NCI-H69 (cell line): ENCODE measurements around the gene SLC16A9.

ENCODE experiments used
- DNase-seq: peaks from one replicate; lab custom pipeline; 2025; lab: John Stamatoyannopoulos, UW

SLC16A9 gene

GRCh38 chr10:59719374-59719773 is 9.7 kb upstream of the SLC16A9 start:
- no peak for DNase-seq

GRCh38 chr10:59718257-59718656 is 8.6 kb upstream of the SLC16A9 start:
- no peak for DNase-seq

- DNase-seq = no peak
Observed at GRCh38 chr10:59713196-59713821, 3.7 kb upstream of the SLC16A9 start.

GRCh38 chr10:59711871-59712494 is 2.3 kb upstream of the SLC16A9 start:
- no peak for DNase-seq

GRCh38 chr10:59708816-59709394 is 745 bp downstream of the SLC16A9 start:
- peak; percentile 67 for DNase-seq

GRCh38 chr10:59706851-59707797 is 2.5 kb downstream of the SLC16A9 start:
- no peak for DNase-seq

- no peak for DNase-seq
Observed at GRCh38 chr10:59705931-59706330, 3.7 kb downstream of the SLC16A9 start.

GRCh38 chr10:59704630-59705029 is 5.0 kb downstream of the SLC16A9 start:
- DNase-seq = no peak

GRCh38 chr10:59702347-59702746 is 7.3 kb downstream of the SLC16A9 start:
- peak; percentile 21 for DNase-seq

- DNase-seq = no peak
Observed at GRCh38 chr10:59700709-59701108, 8.9 kb downstream of the SLC16A9 start.

GRCh38 chr10:59698326-59698725 is 11.3 kb downstream of the SLC16A9 start:
- DNase-seq = no peak

GRCh38 chr10:59695637-59696036 is 14.0 kb downstream of the SLC16A9 start:
- no peak for DNase-seq

GRCh38 chr10:59694936-59695335 is 14.7 kb downstream of the SLC16A9 start:
- no peak for DNase-seq

GRCh38 chr10:59692113-59692512 is 17.5 kb downstream of the SLC16A9 start:
- no peak for DNase-seq

- DNase-seq = no peak
Observed at GRCh38 chr10:59688921-59689351, 20.7 kb downstream of the SLC16A9 start.

GRCh38 chr10:59687657-59688056 is 22.0 kb downstream of the SLC16A9 start:
- DNase-seq = no peak

GRCh38 chr10:59684006-59684405 is 25.6 kb downstream of the SLC16A9 start:
- DNase-seq = no peak

GRCh38 chr10:59682986-59683937 is 26.4 kb downstream of the SLC16A9 start:
- DNase-seq = no peak

- no peak for DNase-seq
Observed at GRCh38 chr10:59680199-59680598, 29.5 kb downstream of the SLC16A9 start.

- no peak for DNase-seq
Observed at GRCh38 chr10:59678884-59679301, 30.8 kb downstream of the SLC16A9 start.

- DNase-seq = no peak
Observed at GRCh38 chr10:59677253-59677831, 32.3 kb downstream of the SLC16A9 start.
